NCI-H146 treated with DMSO at 0.1 percent for 48 hours (cell line): ENCODE measurements around the gene SLC15A5.
A peak's percentile ranks its signal among the peaks of the same experiment; 100 is the strongest.

Experiments
- DNase-seq: peaks from one replicate; lab custom pipeline; 2025; ENCODE audit not compliant: unreplicated experiment; lab: John Stamatoyannopoulos, UW

Gene SLC15A5

DNA sequence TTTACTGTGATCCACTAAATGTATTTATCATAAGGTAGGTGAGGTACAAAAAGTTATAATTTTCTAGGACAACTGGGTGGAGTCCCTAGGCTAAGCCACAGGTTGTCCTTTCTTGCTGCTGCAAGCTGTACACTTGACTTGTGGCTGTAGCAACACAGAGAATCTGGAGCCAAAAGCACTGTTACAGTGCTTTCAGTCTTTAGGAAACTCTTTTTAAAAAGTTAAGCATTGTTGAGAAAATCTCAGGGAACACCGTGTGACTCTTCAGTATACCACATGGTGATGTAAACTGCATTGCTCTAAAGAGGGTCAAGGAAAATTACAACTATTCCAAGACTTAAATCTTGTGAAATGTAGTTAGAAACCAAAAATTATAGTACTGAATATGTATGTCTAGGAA, 11.4 kb downstream of the SLC15A5 start:
- no peak for DNase-seq

DNA sequence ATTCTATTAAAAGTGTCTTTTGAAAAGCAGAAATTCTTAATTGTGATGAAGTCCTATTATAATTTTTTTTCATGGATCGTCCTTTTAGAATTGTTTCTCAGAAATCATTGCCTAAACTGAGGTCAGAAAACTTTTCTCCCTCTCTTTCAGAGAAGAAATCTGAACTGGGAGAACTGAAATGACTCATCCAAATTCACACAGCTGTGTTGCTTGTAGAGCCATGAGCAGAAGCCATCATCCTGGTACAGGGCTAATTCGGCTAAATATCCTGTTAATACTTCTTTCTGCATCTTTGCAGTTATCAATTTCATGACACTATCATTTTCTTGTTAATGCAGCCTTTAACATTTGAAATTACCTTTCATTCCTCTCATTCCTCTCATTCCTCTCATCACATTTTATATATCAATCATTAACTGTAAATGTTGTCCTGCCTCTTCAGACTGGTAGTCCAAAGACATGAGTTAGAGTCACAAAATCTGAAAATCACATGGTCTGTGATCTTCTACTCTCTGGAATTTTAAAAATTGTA, 15.5 kb downstream of the SLC15A5 start:
- no peak for DNase-seq

DNA sequence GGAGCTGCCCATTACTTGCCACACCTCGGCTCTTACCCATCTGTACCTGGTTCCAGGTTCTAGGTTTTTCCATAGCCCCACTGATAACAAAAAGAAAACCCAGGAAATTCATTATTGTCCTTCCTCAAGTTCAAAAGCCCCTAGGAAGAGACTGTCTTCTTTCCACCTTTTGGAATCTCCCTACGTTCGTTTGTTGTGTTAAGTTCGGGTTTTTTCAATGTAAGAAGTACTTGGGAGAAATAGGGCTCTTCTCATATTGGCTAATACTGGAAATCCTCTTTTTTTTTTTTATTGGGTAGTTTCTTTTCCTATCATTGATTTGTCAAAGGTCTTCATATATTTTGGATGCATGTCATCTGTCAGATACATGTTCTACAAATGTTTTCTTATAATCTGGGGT, 17.3 kb downstream of the SLC15A5 start:
- no peak for DNase-seq

DNA sequence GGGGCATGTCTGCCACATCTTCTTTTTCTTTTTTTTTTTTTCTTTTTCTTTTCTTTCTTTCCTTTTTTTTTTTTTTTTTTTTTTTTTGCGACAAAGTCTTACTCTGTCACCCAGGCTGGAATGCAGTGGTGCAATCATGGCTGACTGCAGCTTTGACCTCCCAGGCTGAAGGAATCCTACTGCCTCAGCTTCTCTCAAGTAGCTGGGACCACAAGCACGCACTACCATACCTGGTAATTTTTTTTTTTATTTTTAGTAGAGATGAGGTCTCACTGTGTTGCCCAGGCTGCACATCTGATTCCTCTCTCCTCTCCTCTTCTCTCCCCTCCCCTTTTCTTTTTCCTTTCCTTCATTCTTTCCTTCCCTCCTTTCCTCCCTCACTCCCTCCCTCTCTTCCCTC, 18.5 kb downstream of the SLC15A5 start:
- no peak for DNase-seq

DNA sequence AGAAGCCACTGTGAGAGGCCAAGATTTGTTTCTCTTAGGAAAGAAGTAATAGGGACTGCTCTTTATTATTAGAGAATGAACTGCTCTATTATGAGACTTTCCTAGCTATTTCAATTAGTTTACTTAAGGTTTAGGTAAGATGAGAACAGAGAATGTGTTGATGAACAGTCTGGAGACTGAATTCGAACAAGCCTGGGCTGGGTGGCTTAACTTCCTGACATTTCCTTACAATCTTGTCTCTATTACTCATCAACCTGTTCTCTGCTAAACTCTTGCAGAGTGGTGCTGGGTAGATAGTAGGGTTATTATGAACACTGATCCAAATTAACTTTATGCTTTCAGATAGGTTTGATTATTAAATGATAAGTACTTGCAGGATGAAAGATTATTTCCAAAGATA, 31.2 kb downstream of the SLC15A5 start:
- no peak for DNase-seq

DNA sequence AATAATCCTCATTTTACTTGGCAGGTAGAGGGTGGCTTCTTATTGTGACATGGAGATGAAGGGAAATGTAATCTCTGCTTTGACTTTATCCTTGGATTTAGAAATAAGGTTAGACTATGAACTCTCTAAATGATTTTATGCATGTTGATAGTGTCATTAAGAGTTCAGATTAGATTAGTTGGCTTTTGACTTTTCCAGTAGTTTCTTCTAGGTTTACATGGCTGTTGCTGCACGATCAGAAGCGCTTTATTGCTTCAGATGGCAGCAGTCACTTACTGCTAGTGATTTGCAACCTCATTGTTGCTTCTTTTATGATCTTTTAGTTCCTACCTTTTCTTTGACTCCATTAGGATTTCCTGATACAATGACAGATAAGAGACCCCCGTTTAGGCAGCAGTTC, 32.3 kb downstream of the SLC15A5 start:
- DNase-seq: no peak

DNA sequence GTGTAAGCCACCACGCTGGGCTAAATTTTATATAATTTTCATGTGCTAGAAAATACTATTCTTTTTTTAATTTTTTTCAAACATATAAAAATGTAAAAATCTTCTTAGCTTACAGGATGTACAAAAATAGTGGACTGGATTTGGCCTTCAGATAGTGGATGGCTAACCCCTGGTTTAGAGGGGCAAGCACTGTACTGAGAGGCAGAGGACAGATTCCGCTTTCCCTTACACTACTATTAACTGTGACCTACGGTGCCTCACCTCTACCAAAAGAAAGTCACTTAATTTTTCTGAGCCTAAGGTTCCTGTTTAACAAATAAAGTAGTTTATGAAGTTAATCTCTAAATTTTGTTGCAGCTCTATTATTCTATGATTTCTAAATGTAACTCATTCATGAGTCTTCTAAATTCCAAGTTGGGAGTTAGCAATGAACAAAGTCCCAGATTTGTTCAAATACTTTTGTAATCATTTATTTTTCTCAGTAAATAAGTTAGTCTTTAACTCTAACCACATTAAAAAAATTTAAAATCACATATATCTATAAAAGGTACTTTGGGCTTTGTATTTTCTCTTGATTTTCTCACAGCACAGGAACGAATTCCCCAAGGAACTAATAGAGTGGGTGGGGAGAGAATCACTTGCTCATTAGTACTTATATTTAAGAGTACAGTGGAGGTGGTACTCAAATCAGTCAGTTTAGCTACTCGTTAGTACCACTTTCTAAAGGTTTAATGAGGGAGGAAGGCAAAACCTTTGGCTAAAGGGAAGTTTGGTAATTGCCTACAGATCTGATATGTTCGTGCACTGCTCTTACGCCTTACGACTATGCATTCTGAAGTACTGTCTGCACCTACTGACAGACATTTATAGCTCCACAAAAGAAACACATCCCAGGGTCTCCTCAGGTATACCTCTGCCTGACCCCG, 33.7 kb downstream of the SLC15A5 start:
- DNase-seq: no peak

DNA sequence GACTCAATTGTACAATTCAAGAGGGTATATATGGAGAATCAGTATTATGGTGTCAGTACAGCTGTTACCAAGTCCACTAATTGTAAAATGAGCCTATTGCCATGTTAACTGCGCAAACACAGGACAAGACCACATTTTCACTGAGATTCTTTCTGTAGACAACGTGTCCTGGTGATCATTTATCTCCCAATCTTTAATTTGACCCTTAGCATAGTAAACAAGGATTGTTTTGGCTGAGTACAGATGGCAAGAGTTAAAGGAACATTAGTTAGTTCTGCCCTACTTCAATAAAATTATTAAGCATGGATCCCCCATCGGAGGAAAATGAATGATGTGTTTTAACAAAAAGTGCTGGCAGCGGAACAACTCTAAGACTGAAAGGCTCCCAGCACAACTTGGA, 36.1 kb downstream of the SLC15A5 start:
- no peak for DNase-seq

DNA sequence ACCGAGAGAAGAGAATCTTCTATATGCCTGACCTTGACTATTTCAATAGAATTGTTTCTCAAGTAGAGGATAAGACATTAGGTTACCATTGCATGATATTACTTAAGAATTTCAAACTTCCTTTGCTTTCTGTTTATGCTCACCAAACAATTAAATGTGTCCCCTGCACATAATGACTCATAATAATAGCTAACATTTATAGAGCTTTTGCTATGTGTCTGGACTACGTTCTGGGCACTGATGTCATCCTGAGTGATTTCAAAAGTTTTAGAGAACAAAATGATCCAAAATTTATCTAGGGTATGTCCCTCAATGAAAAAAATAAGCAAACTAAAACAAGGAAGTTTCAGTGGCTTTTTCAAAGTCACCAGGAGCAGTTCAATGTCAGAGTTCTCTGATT, 38.8 kb downstream of the SLC15A5 start:
- no peak for DNase-seq

DNA sequence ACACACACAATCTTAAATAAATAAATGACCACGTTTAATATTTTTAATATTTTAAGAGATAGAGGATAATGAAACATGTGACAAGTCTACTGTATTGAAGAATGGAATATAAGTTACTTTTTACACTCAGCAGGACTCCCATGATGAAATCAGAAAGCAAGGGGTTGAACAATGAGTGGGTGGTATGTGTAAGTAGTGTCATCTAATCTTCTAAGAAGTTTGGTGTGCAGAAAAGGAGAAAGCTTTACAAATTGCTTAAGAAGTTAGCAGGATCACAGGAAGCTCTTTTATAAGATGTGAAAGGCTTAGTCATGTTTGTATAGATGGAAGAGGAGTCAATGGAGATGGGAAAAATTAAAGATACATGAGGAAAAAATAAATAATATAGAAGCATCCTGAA, 47.8 kb downstream of the SLC15A5 start:
- no peak for DNase-seq

DNA sequence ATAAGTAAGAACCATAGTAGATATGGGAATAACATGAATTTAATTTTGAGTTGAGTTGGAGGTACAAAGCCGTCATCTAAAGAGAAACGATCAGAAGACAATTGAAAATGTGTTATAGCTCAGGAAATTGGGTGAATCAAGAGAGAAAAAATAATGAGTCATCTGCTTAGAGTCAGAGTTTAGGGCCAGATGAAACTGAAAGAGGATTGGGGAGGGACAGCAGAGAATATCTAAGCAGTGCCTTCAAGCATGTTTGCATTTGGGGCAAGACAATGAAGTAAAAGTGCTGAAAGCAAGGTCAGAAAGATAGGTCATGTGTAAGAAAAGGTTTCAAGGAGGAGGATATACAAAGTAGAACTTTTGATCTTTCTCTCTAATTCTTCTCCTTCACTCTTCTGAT, 49.4 kb downstream of the SLC15A5 start:
- no peak for DNase-seq

DNA sequence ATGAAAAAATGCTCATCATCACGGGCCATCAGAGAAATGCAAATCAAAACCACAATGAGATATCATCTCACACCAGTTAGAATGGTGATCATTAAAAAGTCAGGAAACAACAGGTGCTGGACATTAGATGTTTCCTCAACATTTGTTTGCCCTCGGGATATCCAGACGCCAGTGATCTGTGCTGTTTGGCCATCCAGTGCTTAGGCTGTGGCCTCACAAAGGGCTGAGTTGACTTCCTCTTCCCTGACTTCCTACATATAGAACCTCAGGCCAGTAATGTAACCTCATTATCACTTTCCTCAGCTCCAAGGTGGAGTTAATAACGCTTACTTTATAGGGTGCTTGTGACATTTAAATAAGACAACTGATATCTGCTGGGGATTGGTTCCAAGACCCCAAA, 51.8 kb downstream of the SLC15A5 start:
- DNase-seq: no peak

DNA sequence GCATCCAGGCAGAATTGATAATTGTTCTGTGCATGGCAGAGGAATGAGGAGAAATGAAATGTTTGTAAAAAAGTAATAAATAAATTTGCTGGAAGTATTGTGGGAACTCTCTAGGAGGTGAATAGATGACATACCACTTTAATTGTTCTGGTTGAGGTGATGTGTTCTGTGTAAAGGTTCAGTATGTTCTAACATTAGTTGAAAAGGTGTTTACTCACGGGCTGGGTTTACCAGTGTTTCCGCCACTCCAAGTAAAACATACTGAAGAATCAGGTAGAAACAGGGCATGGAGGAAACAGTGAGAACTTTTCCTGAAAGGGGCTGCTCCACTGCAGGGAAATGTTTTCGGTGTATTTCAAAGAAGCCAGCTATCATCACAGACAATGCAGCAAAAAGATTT, 53.3 kb downstream of the SLC15A5 start:
- DNase-seq: no peak

DNA sequence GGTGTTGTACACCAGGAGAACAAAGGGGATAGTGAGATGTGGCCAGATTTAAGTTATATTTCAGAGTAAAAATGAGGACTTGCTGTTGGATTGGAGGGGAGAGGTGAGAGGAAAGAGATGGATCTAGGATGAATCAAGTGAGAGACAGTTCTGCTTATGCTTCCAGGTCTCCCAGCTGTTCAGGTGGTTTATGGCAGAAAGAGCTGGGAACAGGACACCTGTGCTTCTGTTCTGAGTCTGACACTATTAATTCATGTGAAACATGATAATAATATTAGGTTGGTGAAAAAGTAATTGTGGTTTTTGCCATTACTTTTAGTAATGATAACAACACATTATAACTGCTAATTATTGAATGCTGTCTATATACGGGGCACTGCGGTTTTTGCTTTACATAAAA, 55.7 kb downstream of the SLC15A5 start:
- DNase-seq: no peak

DNA sequence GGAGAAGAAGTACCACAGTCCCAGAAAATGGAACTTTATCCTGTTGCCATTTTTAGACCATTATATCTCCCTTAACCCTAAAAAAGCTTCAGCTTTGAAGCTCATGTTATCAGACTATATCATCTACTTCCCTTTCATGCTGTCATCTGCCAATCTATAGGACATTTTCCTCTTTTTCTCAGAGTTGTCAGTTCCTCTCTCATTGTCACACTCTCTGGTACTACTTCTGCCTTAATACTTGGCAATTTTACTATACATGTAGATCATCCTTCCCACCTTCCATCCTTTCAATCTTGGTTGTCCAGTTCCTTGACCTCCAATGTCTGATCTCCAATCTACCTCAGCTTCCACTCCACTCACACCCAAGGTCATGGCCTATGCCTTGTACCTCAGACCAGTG, 57.4 kb downstream of the SLC15A5 start:
- DNase-seq: no peak

DNA sequence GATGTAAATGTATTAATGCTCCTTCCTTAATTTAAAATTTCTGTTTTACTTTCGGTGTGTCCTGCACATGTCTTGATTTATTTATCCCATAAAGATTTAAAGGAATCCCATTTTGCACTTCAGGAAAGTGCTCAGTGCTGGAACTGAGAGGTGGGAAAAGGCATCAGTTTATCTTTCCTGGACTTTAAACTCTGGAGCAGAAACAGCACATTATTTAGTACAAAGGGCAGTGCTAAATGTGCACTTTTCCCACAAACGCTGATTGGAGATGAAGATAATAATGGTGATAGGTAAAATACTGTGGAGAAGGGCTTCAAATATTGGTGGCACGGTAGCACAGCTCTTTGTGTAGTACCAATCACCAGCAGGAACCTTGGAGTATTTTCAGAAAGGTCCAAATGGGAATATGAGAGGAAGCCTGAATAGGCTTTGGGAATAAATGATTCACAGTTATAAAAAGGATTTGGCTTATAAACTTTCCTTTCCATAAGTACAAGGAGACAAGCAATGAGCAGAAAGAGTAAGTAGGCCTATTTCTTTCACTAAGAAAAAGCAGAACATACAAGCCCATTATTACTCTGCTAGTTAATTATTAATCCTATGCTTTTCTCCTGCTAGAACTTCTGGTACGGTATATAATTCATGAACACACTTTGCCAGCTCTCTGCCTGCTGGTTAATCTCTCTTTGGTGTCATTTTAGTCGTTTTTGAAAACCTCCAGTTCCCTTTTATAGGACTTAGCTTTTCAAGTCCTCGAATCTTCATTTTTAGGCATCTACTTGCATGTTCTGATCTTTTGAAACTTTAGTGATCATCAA, 58.3 kb downstream of the SLC15A5 start:
- no peak for DNase-seq

DNA sequence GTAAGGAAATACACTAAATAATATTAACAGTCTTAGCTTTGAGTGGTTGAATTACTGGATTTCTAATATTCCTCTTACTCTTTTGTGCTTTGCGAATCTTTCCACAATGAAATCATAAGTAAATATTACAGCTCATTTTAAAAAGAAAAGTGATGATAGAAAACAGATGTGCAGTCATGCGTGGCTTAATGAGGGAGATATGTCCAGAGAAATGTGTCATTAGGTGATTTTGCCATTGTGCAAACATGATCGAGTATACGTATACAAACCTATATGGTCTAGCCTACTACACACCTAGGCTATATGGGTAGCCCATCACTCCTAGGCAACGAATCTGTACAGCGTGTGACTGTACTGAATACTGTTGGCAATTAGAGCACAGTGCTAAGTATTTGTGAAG, 59.3 kb downstream of the SLC15A5 start:
- DNase-seq: peak; percentile 30

DNA sequence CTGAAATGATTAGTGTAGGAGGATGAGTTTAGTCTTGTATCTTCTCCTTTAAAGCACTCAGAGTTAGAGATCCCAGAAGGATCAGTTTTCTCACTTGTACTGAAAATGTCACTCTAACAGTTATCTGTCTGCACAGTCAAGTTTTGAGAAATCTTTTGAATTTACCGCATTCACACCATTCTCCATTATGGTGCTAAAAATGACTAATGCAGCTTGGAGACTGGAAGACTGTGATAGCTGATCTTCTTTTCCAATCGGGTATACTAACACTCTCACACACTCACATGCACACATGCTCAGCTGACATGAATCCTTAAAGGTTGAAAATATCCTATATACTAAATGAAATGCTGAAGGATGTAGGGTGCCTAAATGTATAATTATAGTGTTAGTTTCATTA, 65.8 kb downstream of the SLC15A5 start:
- no peak for DNase-seq

DNA sequence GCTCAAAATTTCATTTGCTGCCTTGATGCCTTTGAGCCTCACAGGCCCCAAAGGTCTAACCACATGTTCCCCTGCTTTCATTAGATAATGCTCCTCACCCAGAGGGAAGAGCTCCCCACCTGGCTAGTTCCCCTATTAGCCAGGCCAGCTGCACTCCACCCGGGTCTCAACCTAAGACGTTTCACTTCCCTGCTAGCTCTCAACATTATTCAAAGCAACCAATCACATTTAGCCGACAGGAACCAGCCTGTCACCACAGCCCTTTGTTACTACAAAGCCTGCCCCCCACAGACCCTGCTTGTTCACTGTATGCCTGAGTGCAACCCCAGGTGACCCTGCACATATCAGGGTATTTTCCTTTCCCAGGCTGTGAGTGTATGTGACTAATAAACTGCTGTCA, 78.6 kb downstream of the SLC15A5 start:
- DNase-seq: peak; percentile 58

DNA sequence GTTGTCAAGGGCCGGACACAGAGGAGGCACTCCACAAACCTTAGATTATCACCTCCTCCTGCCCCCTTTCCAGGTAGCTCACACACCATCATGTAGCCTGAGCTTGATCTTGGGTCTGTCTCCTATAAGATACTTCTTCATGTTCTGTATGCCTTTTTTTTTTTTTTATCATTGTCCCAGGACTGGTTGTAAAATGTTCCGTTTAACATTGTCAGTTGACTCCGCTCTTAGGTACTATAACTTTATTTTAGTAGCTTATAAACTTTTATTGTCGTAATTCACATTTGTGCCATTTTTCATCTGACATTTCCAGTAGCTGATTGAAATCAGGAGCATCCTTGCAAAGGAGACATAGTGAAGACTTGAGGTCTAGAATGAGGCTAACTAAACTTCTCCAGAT, 79.9 kb downstream of the SLC15A5 start:
- DNase-seq: no peak

DNA sequence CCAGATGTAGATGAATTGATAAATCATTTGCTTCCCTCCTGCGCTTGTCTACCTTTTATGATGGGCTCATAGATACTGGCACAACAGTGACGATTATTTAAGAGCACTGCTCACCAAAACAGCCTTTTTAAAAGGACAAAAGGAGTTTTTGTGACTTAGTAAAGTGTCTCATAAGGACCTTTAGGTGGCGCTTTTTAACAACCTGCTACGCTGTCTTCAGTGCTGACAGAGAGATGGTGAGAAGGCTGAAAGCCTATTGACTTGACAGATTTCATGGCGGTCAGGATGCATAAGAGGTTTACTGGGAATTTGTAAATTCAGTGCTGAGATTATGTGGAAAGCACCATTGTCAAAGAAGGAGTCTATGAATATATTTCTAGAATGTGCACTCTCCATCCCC, 87.6 kb downstream of the SLC15A5 start:
- DNase-seq: peak; percentile 94

DNA sequence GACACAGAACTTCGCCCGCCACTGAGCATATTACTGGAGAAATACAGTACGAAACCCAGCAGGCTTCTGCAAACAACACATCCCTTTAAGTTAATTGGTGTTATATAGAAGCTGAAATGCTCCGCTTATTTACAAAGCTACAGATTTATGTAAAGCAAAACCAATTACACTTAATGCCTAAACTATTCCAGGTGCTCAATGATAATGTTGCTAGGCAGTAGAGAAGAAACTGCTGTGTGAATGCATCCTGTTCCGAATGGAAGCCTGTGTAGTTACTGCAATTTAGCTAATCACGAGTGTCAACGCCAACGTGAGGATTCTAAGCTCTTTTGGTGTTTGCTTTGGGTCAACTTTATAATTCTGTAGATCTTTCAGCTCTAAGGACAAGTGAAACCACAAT, 89.8 kb downstream of the SLC15A5 start:
- DNase-seq: peak; percentile 100
